BE2C (cell line): Measurements from ENCODE around the gene RTN4RL2.
"Not testable (repeated sequence)": the region's sequence is repeated elsewhere in the genome, so short reads cannot be mapped to it uniquely, and the experiment has no call there.

Source experiments
- DNase-seq: peaks from one replicate; pipeline ENCODE4 v3.0.0-alpha.2; 2020
- H3K27me3 ChIP-seq: fragments of 250-450 bp; sonication (Bioruptor Pico); 2 replicates; pipeline ENCODE4 v1.5.1; 2020; ENCODE audit warnings: mild to moderate bottlenecking
- H3K36me3 ChIP-seq: fragments of 250-450 bp; sonication (Bioruptor Pico); 2 replicates; pipeline ENCODE4 v1.5.1; 2020; ENCODE audit warnings: mild to moderate bottlenecking
- H3K4me1 ChIP-seq: fragments of 250-450 bp; sonication (Bioruptor Pico); 2 replicates; pipeline ENCODE4 v1.5.1; 2020
- H3K4me3 ChIP-seq: 2 replicates; pipeline ENCODE4 v1.5.1; 2011; ENCODE audit warnings: low read depth, low read length
- H3K9me3 ChIP-seq: fragments of 250-450 bp; sonication (Bioruptor Pico); 2 replicates; pipeline ENCODE4 v1.5.1; 2020
- TF ChIP-seq, protein P1 (sequence below): IDR thresholded peaks from 2 replicates; pipeline ENCODE4 v1.5.1; 2012; ENCODE audit warnings: mild to moderate bottlenecking, low read depth, low read length

Gene RTN4RL2

DNA sequence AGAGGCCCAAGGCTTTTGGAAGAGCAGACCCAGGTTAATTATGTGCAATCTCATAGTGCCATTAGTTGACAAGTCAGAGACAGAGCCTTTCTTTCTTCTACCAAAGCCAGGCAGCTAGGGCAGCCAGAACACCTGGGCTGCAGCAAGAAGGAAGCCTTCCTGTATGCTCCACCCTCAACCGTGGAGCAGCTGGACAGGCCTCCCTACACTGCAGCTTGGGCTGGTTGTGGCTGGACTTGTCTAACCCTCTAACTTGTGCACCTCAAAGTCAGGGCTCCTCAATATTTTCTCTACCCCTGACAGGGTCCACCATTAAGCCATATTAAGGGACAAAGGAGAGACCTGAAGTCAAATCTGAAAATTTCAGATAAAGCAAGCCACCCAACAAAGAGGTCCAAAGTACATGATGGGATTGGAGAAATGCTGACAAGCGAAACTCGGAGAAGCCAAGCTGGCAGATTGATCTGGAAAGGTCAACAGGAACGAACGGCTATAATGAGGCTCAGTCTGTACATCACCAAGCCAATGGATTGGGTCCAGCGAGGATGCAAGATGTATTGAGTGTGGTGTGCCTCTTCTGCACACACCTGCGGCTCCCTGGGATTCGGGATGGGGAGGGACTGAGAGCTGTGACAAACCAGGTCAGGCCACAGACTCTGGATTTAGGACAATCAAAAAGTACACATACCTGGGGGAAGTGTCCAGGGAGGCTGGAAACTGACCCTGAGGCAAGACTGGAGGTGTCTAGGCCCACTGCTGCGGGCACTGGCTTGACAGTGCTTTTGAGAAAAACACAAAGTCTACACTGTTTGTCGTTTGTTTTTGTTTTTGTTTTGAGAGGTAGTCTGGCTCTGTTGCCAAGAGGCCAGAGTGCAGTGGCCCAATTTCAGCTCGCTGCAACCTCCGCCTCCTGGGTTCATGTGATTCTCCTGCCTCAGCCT lies 21.7 kb upstream of the RTN4RL2 start:
- TF ChIP-seq, protein P1, sequence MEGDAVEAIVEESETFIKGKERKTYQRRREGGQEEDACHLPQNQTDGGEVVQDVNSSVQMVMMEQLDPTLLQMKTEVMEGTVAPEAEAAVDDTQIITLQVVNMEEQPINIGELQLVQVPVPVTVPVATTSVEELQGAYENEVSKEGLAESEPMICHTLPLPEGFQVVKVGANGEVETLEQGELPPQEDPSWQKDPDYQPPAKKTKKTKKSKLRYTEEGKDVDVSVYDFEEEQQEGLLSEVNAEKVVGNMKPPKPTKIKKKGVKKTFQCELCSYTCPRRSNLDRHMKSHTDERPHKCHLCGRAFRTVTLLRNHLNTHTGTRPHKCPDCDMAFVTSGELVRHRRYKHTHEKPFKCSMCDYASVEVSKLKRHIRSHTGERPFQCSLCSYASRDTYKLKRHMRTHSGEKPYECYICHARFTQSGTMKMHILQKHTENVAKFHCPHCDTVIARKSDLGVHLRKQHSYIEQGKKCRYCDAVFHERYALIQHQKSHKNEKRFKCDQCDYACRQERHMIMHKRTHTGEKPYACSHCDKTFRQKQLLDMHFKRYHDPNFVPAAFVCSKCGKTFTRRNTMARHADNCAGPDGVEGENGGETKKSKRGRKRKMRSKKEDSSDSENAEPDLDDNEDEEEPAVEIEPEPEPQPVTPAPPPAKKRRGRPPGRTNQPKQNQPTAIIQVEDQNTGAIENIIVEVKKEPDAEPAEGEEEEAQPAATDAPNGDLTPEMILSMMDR = no peak

DNA sequence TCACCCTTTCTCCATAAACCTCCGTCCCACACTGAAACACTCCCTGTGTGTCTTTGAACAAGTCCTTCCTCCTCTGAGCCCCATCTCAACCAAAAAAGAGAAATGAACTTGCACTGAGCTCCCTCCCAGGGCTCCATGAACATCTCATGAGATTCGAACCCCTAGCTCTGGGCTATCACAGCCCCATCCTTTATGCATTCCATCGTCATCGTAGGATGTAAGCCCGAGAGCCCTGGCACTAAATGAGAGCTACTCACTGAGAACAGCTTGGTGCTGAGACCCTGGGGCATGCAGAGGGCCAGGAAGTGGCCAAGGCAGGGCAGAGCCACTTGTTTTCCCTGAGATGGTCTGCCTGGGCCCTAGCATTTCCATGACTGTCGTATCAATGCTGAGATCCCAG lies 20.5 kb upstream of the RTN4RL2 start:
- Histone ChIP-seq H3K27me3 (no peaks in the 10 kb centered on the region), H3K4me1 (no peaks in the 10 kb centered on the region), H3K9me3 (no peaks in the 10 kb centered on the region), H3K4me3 (no peak overlapping the region), H3K36me3 (no peaks in the 10 kb centered on the region)
- TF ChIP-seq, protein P1 = no peak
- DNase-seq = no peak

More for the DNA sequence above, 21.7 kb upstream of the RTN4RL2 start:
- Histone ChIP-seq H3K9me3 (no peaks in the 10 kb centered on the region), H3K27me3 (no peaks in the 10 kb centered on the region), H3K4me1 (no peaks in the 10 kb centered on the region), H3K4me3 (no peak overlapping the region), H3K36me3 (no peaks in the 10 kb centered on the region)
- no peak for DNase-seq

DNA sequence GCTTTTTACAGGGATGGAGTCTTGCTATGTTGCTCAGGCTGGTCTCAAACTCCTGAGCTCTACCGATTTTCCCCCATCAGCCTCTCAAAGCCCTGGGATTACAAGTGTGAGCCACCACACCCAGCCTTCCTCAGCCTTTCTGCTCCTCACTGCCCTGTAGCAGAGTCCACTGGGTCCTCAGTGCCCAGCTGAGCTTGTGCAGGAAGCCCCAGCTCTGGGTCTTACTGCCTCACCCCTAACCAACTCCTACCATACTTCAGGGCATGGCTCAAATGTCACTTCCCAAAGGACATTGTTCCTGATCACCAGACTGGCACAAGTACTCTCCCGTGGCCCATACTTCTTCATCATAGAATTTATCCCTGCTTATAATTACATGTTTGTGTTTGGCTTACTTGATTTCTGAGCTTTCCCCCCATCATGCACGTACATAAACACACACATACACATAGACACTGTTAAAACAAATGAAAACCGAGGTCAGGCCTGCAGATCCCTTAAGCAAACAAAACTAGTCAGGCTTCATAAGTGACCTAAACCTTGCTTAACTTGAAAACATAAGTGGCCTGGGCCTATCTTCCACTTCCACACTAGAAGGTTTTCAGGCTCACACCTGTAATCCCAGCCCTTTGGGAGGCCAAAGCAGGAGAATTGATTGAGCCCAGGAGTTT lies 19.4 kb upstream of the RTN4RL2 start:
- Histone ChIP-seq H3K4me1 (no peaks in the 10 kb centered on the region), H3K4me3 (no peak overlapping the region), H3K9me3 (no peaks in the 10 kb centered on the region), H3K27me3 (no peaks in the 10 kb centered on the region), H3K36me3 (no peaks in the 10 kb centered on the region)
- no peak for DNase-seq
- TF ChIP-seq, protein P1 = no peak

DNA sequence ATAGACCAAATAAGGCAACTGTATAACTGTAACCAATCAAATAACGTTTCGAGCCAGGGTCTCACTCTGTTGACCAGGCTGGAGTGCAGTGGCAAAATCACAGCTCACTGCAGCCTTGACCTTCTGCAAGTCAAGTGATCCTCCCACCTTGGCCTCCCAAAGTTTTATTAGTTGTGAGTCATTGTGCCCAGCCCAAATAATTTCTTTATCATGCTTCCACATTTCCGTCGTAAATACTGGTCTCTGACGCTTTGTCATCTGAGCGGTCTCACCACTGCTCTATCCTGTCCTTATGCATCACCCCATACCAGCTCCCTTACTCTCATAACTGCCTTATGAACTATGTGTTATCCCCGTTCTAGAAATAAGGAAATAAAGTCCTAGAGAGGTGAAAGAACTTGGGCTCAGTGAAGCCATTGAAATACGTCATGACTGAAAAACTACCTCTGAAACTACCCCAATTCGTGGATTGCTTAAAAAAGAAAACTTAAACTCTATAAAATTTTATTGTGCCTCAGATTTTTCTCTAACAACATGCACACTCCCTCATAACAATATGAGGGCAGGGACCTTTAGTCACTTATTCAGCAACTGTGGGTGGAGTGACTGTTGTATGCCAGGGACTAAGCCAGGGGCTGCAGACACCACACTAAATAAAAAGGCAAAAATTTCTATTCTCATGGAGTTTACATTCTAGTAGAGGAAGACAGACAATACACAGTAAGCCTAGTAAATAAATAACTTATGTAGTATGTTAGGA lies 15.8 kb upstream of the RTN4RL2 start:
- no peaks in the 10 kb centered on the region for H3K9me3 ChIP-seq
- H3K27me3 ChIP-seq = no peaks in the 10 kb centered on the region
- no peak overlapping the region for H3K4me3 ChIP-seq
- TF ChIP-seq, protein P1 = no peak
- no peaks in the 10 kb centered on the region for H3K36me3 ChIP-seq
- DNase-seq = no peak
- H3K4me1 ChIP-seq = no peaks in the 10 kb centered on the region

DNA sequence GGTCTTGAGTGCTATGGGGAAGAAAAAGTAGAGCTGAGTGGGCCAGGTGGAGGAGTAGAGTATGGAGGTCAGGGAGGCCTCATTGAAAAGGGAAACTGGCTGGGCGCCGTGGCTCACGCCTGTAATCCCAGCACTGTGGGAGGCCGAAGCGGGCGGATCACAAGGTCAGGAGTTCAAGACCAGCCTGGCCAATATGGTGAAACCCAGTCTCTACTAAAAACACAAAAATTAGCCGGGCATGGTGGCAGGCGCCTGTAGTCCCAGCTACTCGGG lies 15.3 kb upstream of the RTN4RL2 start:
- not testable (repeated sequence) for H3K27me3 ChIP-seq, DNase-seq

DNA sequence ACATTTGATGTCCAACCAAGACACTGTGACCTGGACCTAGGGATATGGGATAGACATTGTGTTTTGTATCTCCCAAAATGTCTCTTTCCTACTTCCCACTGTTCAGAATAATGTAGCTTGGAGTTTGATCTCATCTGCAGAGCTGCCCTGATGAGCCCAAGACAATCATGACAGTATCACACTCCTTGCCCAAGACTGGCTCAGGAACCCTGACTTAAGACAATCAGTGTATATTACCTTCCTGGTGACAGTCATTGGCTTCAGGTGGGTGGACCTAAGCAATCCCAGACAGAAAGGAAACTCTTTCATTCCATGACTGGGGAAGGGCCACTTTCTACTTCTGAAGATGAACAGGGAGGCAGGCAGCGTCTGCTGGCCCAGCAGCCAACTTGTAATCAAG lies 14.3 kb upstream of the RTN4RL2 start:
- Histone ChIP-seq H3K27me3 (no peaks in the 10 kb centered on the region), H3K4me1 (no peaks in the 10 kb centered on the region), H3K36me3 (no peaks in the 10 kb centered on the region), H3K9me3 (no peaks in the 10 kb centered on the region), H3K4me3 (no peak overlapping the region)
- no peak for DNase-seq
- TF ChIP-seq, protein P1 = no peak

More for the DNA sequence above, 15.3 kb upstream of the RTN4RL2 start:
- not testable (repeated sequence) for H3K4me3 ChIP-seq, H3K36me3 ChIP-seq, H3K4me1 ChIP-seq, H3K9me3 ChIP-seq
